HL-60 (cell line): ENCODE measurements around the gene THSD7B.

Experiments used
- DNase-seq, 2 experiments: peaks; one replicate each; pipeline ENCODE4 v3.0.0-alpha.2; 2010 to 2020; ENCODE audit warnings: low read depth in 1 of 2, low spot score in 1 of 2
- H3K27ac ChIP-seq: fragments of 250-450 bp; sonication (Bioruptor Pico); replicated peaks from 2 replicates; pipeline ENCODE4 v1.5.1; 2020; ENCODE audit warnings: mild to moderate bottlenecking, moderate library complexity
- H3K27me3 ChIP-seq: fragments of 250-450 bp; sonication (Bioruptor Pico); 2 replicates; pipeline ENCODE4 v1.5.1; 2021; ENCODE audit warnings: mild to moderate bottlenecking, moderate library complexity; ENCODE audit not compliant: insufficient read depth, poor library complexity, severe bottlenecking
- H3K4me3 ChIP-seq: replicated peaks from 2 replicates; pipeline ENCODE4 v1.5.1; 2011; ENCODE audit warnings: mild to moderate bottlenecking, control low read depth, low read length; ENCODE audit not compliant: insufficient read depth
- CTCF ChIP-seq: IDR thresholded peaks from one replicate; pipeline ENCODE4 v1.5.1; 2011; ENCODE audit warnings: low read length, control low read depth, inconsistent platforms; ENCODE audit not compliant: insufficient read depth
- GABPA ChIP-seq: IDR thresholded peaks from 2 replicates; pipeline ENCODE4 v1.6.1; 2012; ENCODE audit warnings: low read depth
- POLR2AphosphoS5 ChIP-seq: IDR thresholded peaks from 2 replicates; pipeline ENCODE4 v1.6.1; 2012; ENCODE audit warnings: low read depth
- SPI1 ChIP-seq: IDR thresholded peaks from 2 replicates; pipeline ENCODE4 v1.6.1; 2012; ENCODE audit warnings: low read depth, mild to moderate bottlenecking, borderline replicate concordance
- TF ChIP-seq, protein P1 (sequence below): IDR thresholded peaks from 2 replicates; pipeline ENCODE4 v1.6.1; 2012; ENCODE audit warnings: low read depth; ENCODE audit not compliant: insufficient replicate concordance

THSD7B gene

DNA sequence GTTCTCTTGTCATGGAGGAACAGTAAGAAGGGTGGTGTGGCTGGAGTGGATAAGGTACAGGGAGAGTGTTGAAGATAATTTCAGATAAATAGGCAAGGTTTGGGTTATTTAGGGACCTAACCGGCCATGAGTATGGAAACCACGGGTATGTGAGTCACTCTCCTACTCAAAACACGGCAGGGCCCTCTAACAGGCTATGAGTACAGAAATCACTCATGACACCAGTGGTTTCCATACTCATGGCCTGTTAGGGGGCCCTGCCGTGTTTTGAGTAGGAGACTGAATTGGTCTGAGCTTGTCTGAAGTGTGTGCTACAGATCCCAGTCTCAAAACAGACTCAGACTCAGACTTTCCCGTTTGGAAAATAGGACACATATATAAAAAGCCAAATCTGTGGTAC lies 770.6 kb downstream of the THSD7B start:
- H3K4me3 ChIP-seq: no peak overlapping the region
- no peaks in the 10 kb centered on the region for H3K27me3 ChIP-seq
- TF ChIP-seq, protein P1, sequence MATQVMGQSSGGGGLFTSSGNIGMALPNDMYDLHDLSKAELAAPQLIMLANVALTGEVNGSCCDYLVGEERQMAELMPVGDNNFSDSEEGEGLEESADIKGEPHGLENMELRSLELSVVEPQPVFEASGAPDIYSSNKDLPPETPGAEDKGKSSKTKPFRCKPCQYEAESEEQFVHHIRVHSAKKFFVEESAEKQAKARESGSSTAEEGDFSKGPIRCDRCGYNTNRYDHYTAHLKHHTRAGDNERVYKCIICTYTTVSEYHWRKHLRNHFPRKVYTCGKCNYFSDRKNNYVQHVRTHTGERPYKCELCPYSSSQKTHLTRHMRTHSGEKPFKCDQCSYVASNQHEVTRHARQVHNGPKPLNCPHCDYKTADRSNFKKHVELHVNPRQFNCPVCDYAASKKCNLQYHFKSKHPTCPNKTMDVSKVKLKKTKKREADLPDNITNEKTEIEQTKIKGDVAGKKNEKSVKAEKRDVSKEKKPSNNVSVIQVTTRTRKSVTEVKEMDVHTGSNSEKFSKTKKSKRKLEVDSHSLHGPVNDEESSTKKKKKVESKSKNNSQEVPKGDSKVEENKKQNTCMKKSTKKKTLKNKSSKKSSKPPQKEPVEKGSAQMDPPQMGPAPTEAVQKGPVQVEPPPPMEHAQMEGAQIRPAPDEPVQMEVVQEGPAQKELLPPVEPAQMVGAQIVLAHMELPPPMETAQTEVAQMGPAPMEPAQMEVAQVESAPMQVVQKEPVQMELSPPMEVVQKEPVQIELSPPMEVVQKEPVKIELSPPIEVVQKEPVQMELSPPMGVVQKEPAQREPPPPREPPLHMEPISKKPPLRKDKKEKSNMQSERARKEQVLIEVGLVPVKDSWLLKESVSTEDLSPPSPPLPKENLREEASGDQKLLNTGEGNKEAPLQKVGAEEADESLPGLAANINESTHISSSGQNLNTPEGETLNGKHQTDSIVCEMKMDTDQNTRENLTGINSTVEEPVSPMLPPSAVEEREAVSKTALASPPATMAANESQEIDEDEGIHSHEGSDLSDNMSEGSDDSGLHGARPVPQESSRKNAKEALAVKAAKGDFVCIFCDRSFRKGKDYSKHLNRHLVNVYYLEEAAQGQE: no peak
- no peak overlapping the region for H3K27ac ChIP-seq
- no peak for DNase-seq

DNA sequence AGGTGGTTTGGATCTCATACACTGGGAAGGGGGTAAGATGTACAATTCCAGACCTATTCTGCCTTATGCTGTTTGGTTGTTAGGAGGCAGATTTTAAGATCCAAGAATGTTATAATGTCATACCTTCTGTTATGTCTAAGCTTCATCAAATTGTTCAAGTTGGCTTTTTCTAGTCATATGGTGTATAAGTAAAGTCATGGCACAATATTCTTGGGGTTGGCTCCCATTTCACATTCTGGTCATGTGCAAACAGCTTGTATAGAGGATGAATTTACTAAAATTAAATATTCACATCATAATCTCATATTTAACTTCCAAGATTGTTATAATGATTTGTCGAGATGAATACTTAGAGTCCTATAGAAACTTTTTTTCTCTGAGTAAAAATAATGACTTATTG lies 774.0 kb downstream of the THSD7B start:
- DNase-seq: no peak
- H3K4me3 ChIP-seq: no peak overlapping the region
- no peaks in the 10 kb centered on the region for H3K27me3 ChIP-seq
- TF ChIP-seq, protein P1: no peak
- no peak for TF ChIP-seq SPI1
- no peak for TF ChIP-seq GABPA
- TF ChIP-seq CTCF: no peak
- no peak for TF ChIP-seq POLR2AphosphoS5
- no peak overlapping the region for H3K27ac ChIP-seq

DNA sequence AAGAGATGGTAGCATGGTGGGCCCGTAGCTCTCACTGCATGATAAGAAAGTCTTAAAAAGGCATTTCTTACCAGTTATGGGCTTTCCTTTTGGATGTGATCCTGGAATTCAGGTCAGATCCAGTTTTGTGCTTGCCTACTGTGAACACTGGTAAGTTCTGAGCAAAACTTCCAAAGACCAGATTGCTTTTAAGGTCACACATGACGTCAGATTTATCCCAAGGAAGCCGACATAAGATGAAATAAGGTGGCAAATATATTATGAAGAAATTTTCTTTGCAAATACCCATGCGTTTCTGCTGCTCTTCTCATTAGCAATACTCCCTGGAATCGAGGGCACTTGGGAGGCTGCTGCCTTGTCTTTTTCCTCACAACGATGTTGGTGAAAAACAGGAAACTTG lies 782.5 kb downstream of the THSD7B start:
- no peak for TF ChIP-seq SPI1
- TF ChIP-seq POLR2AphosphoS5: no peak
- TF ChIP-seq, protein P1: no peak
- TF ChIP-seq CTCF: no peak
- no peak for TF ChIP-seq GABPA
- Histone ChIP-seq H3K27ac (no peak overlapping the region), H3K27me3 (peaks cover 2% of the 10 kb centered on the region), H3K4me3 (no peak overlapping the region)
- DNase-seq: no peak

DNA sequence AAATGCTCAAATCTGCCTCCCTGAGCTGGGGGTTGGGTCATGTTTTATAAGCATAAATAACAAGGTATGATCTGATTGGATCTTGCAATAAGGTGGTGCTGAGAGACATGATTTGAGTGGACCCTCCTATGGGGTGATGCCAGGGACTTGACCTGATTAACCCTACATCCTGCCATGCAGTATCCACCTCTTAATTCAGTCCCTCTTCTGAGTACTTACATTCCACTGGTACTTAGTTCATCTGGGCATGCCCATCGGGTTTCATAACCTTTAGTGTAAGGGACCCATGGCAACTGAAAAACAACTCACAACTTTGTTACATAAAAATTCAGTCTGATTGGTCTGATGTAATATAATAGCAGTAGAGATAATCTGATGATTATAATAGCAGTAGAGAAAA lies 801.0 kb downstream of the THSD7B start:
- no peak overlapping the region for H3K4me3 ChIP-seq
- DNase-seq: no peak

More for the DNA sequence above, 801.0 kb downstream of the THSD7B start:
- H3K27ac ChIP-seq: no peak overlapping the region
- H3K27me3 ChIP-seq: no peaks in the 10 kb centered on the region
- TF ChIP-seq GABPA (no peak), POLR2AphosphoS5 (no peak), SPI1 (no peak), CTCF (no peak)
- TF ChIP-seq, protein P1: no peak
